NCI-H1048 (cell line): ENCODE data around the gene ST6GALNAC3.

Experiments
- DNase-seq: peaks from one replicate; lab custom pipeline; 2025; lab: John Stamatoyannopoulos, UW

The ST6GALNAC3 gene

GRCh38 chr1:76145332-76145731 lies 70.8 kb downstream of the ST6GALNAC3 start:
- no peak for DNase-seq

- no peak for DNase-seq
These were observed 71.6 kb downstream of the ST6GALNAC3 start for GRCh38 chr1:76146184-76146583.

- DNase-seq = no peak
These were observed 73.4 kb downstream of the ST6GALNAC3 start for GRCh38 chr1:76147917-76148316.

- no peak for DNase-seq
These were observed 73.9 kb downstream of the ST6GALNAC3 start for GRCh38 chr1:76148460-76148859.

GRCh38 chr1:76153841-76154205 lies 79.3 kb downstream of the ST6GALNAC3 start:
- no peak for DNase-seq

- DNase-seq = peak; percentile 44
These were observed 79.8 kb downstream of the ST6GALNAC3 start for GRCh38 chr1:76154206-76154956.

- DNase-seq = no peak
These were observed 82.4 kb downstream of the ST6GALNAC3 start for GRCh38 chr1:76156987-76157386.

- DNase-seq = no peak
These were observed 83.6 kb downstream of the ST6GALNAC3 start for GRCh38 chr1:76158126-76158525.

- no peak for DNase-seq
These were observed 85.7 kb downstream of the ST6GALNAC3 start for GRCh38 chr1:76160225-76160624.

GRCh38 chr1:76161451-76161850 lies 86.9 kb downstream of the ST6GALNAC3 start:
- DNase-seq = no peak

- no peak for DNase-seq
These were observed 87.7 kb downstream of the ST6GALNAC3 start for GRCh38 chr1:76162254-76162653.

GRCh38 chr1:76164165-76164564 lies 89.6 kb downstream of the ST6GALNAC3 start:
- DNase-seq = no peak

- no peak for DNase-seq
These were observed 95.5 kb downstream of the ST6GALNAC3 start for GRCh38 chr1:76170084-76170483.

- no peak for DNase-seq
These were observed 96.0 kb downstream of the ST6GALNAC3 start for GRCh38 chr1:76170513-76170912.

GRCh38 chr1:76176000-76176399 lies 101.5 kb downstream of the ST6GALNAC3 start:
- DNase-seq = no peak

GRCh38 chr1:76177615-76178014 lies 103.1 kb downstream of the ST6GALNAC3 start:
- DNase-seq = no peak

GRCh38 chr1:76179219-76179698 lies 104.7 kb downstream of the ST6GALNAC3 start:
- DNase-seq = no peak

GRCh38 chr1:76185207-76185606 lies 110.7 kb downstream of the ST6GALNAC3 start:
- DNase-seq = no peak

GRCh38 chr1:76186554-76187170 lies 112.1 kb downstream of the ST6GALNAC3 start:
- no peak for DNase-seq

- DNase-seq = no peak
These were observed 112.9 kb downstream of the ST6GALNAC3 start for GRCh38 chr1:76187436-76187835.

GRCh38 chr1:76189310-76189709 lies 114.8 kb downstream of the ST6GALNAC3 start:
- no peak for DNase-seq

- no peak for DNase-seq
These were observed 116.3 kb downstream of the ST6GALNAC3 start for GRCh38 chr1:76190749-76191424.

GRCh38 chr1:76191561-76191960 lies 117.0 kb downstream of the ST6GALNAC3 start:
- no peak for DNase-seq
